Prostate gland (tissue), 2 donors: Measurements from ENCODE around the gene DOCK4.

Experiments
- POLR2A ChIP-seq: fragments of 450-650 bp; IDR thresholded peaks from one replicate; pipeline ENCODE4 v1.6.1; 2016; ENCODE audit warnings: antibody characterized with exemption, mild to moderate bottlenecking
- TF ChIP-seq, protein P1 (sequence below), 4 experiments: fragments of 200-600 bp in 2 of 4; fragments of 450-650 bp in 2 of 4; sonication (generic) in 2 of 4; IDR thresholded peaks; 1 replicate in 3 of 4; 2 replicates in 1 of 4; pipeline ENCODE4 v1.5.1; 2016 to 2019; ENCODE audit warnings: antibody characterized with exemption in 4 of 4, mild to moderate bottlenecking in 2 of 4, moderate library complexity in 2 of 4

DNA sequence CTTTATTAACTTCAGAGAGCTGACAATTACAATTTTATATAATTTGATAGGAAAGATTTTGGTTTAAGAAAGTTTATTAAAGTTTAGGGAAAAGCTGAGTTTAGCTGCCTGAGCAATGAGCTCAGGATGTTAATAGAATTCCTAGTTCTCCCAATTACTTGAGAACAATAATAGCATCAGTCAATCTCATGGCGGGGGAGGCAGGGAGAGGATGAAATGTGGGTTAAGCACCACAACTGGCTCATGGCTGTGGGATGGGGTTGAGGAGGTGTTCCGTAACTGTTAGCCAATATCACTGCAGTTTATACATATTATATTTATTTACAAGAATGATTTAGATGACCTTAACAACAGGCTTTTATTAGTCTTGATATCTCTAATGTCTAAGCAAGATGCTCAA lies 377.0 kb downstream of the DOCK4 start:
- TF ChIP-seq, protein P1, sequence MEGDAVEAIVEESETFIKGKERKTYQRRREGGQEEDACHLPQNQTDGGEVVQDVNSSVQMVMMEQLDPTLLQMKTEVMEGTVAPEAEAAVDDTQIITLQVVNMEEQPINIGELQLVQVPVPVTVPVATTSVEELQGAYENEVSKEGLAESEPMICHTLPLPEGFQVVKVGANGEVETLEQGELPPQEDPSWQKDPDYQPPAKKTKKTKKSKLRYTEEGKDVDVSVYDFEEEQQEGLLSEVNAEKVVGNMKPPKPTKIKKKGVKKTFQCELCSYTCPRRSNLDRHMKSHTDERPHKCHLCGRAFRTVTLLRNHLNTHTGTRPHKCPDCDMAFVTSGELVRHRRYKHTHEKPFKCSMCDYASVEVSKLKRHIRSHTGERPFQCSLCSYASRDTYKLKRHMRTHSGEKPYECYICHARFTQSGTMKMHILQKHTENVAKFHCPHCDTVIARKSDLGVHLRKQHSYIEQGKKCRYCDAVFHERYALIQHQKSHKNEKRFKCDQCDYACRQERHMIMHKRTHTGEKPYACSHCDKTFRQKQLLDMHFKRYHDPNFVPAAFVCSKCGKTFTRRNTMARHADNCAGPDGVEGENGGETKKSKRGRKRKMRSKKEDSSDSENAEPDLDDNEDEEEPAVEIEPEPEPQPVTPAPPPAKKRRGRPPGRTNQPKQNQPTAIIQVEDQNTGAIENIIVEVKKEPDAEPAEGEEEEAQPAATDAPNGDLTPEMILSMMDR (IDR thresholded peaks at IDR 0.05), result no peak
- no peak for TF ChIP-seq POLR2A
